SKM-1 treated with dmso at 0.1 percent for 144 hours (cell line): Measurements from ENCODE around the gene PRRT1B.
A peak's percentile ranks its signal among the peaks of the same experiment; 100 is the strongest.
"Not testable (repeated sequence)": the region's sequence is repeated elsewhere in the genome, so short reads cannot be mapped to it uniquely, and the experiment has no call there.

Experiments used
- DNase-seq: peaks from one replicate; lab custom pipeline; 2025; ENCODE audit not compliant: unreplicated experiment; lab: John Stamatoyannopoulos, UW

PRRT1B gene

GRCh38 chr9:131549186-131549585, 3.9 kb downstream of the PRRT1B start:
- not testable (repeated sequence) for DNase-seq

GRCh38 chr9:131550465-131550864, 5.1 kb downstream of the PRRT1B start:
- DNase-seq: not testable (repeated sequence)

GRCh38 chr9:131552030-131552429, 6.7 kb downstream of the PRRT1B start:
- no peak for DNase-seq

- no peak for DNase-seq
These were observed 8.9 kb downstream of the PRRT1B start for GRCh38 chr9:131554087-131554842.

GRCh38 chr9:131554843-131555351, 9.6 kb downstream of the PRRT1B start:
- no peak for DNase-seq

- no peak for DNase-seq
These were observed 10.7 kb downstream of the PRRT1B start for GRCh38 chr9:131555841-131556673.

- no peak for DNase-seq
These were observed 12.7 kb downstream of the PRRT1B start for GRCh38 chr9:131557855-131558548.

GRCh38 chr9:131559421-131560000, 14.2 kb downstream of the PRRT1B start:
- DNase-seq: peak; percentile 8

GRCh38 chr9:131562032-131562959, 17.0 kb downstream of the PRRT1B start:
- no peak for DNase-seq

- DNase-seq: no peak
These were observed 20.0 kb downstream of the PRRT1B start for GRCh38 chr9:131565369-131565768.

GRCh38 chr9:131566158-131566557, 20.8 kb downstream of the PRRT1B start:
- no peak for DNase-seq

- no peak for DNase-seq
These were observed 22.6 kb downstream of the PRRT1B start for GRCh38 chr9:131567910-131568309.

- DNase-seq: no peak
These were observed 29.7 kb downstream of the PRRT1B start for GRCh38 chr9:131574730-131575640.

GRCh38 chr9:131575946-131576853, 30.9 kb downstream of the PRRT1B start:
- no peak for DNase-seq

- no peak for DNase-seq
These were observed 32.0 kb downstream of the PRRT1B start for GRCh38 chr9:131577005-131578000.

- no peak for DNase-seq
These were observed 32.7 kb downstream of the PRRT1B start for GRCh38 chr9:131578021-131578420.
